ENCODE measurements around the gene NDEL1.
A peak's percentile ranks its signal among the peaks of the same experiment; 100 is the strongest.

Gene NDEL1

GRCh38 chr17:8436169-8436843 lies 622 bp downstream of the NDEL1 start (continued):
- TF ChIP-seq ZNF555 (tag by site-specific recombination; conservative IDR thresholded peaks at IDR 0.05) (no peak), ZSCAN5A (tag by site-specific recombination; IDR thresholded peaks at IDR 0.05) (0 out of 2 replicates have a peak, but pooled peaks have one; percentile 3), KLF1 (tag by site-specific recombination; IDR thresholded peaks at IDR 0.05) (peak; percentile 13; the same call in 1 of the 2 replicates), ZNF366 (tag by site-specific recombination; conservative IDR thresholded peaks at IDR 0.05) (peak; percentile 70), ZNF561 (tag by site-specific recombination; IDR thresholded peaks at IDR 0.05; ENCODE audit: borderline replicate concordance) (no peak; the same call in 1 of the 2 replicates), ZNF394 (tag by site-specific recombination; IDR thresholded peaks at IDR 0.05; ENCODE audit: borderline replicate concordance) (0 out of 2 replicates have a peak, but pooled peaks have one; percentile 26), ZNF747 (tag by site-specific recombination; IDR thresholded peaks at IDR 0.05) (no peak), ZNF404 (tag by site-specific recombination; IDR thresholded peaks at IDR 0.05) (no peak), ZFHX2 (tag by site-specific recombination; conservative IDR thresholded peaks at IDR 0.05) (peak; percentile 98), ZFP41 (tag by site-specific recombination; IDR thresholded peaks at IDR 0.05; ENCODE audit: borderline replicate concordance) (no peak), ZNF791 (tag by site-specific recombination; IDR thresholded peaks at IDR 0.05) (no peak), IKZF3 (tag by site-specific recombination; IDR thresholded peaks at IDR 0.05) (peak; percentile 49; the same call in 1 of the 2 replicates), PBX3 (CRISPR knock-in tag; IDR thresholded peaks at IDR 0.05) (no peak), ZEB2 (tag by site-specific recombination; IDR thresholded peaks at IDR 0.05) (peak; percentile 72; the same call in 1 of the 2 replicates), ZNF558 (tag by site-specific recombination; IDR thresholded peaks at IDR 0.05) (no peak), ATF2 (tag by site-specific recombination; IDR thresholded peaks at IDR 0.05; ENCODE audit: low read depth) (no peak), SCRT2 (tag by site-specific recombination; IDR thresholded peaks at IDR 0.05) (no peak), RBAK (tag by site-specific recombination; IDR thresholded peaks at IDR 0.05) (no peak), ZBTB10 (tag by site-specific recombination; IDR thresholded peaks at IDR 0.05) (peak; percentile 15; the same call in 1 of the 2 replicates), ZBTB26 (tag by site-specific recombination; optimal IDR thresholded peaks at IDR 0.05) (peak; percentile 76), HOXA7 (CRISPR knock-in tag; IDR thresholded peaks at IDR 0.05; ENCODE audit: borderline replicate concordance) (no peak)

Measured in HEK293 (cell line).